ENCODE results near the gene RND1.
A peak's percentile ranks its signal among the peaks of the same experiment; 100 is the strongest.
"Not testable (repeated sequence)": the region's sequence is repeated elsewhere in the genome, so short reads cannot be mapped to it uniquely, and the experiment has no call there.

The RND1 gene

DNA sequence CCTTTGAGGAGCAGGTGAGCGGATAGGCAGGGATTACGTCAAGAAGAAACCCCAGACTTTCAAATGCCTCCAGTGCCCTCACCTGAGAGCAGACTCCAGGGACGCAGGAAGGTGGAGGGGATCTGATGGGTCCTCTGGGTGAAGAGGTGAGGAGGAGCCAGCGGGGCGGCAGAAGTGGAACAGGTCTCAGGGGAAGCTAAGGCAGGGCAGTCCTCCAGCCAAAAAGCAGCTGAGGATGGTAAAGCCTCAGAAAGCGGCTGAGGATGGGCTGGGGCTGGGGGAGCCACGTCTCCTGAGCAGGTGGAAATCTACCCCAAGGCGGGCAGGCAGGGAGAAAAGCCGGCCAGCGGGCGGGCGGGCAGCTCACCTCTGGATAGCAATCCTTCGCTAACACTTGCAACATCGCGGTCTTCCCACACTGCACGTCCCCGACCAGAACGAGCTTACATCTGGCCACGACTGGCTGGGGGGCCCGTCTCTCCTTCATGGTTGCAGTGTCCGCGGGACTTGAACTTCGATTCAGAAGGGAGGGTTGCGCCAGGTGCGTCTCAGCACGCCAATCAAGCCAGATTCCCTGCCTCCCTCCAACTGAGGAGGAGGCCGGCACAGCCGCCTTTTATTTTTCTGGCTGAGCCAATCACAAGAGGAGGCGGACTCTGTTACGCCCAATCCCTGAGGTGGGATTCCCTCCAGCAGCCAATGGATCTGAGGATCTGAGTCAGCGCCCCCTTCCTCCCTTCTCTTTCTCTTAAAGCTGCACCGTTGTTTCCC lies at the start of gene RND1:
Gene RND1 (minus strand): TSS at position 590 of the 771 bp plus-strand sequence. CDS start 103 bp downstream, at position 487.
- DNase-seq, result peak; percentile 43 to 96 (median 86)

GRCh38 chr12:48910196-48910595 lies 44.5 kb upstream of the RND1 start:
- no peak for DNase-seq

GRCh38 chr12:48909698-48910097 lies 44.0 kb upstream of the RND1 start:
- not testable (repeated sequence) for DNase-seq

- no peak for DNase-seq
Observed at GRCh38 chr12:48907245-48907644, 41.6 kb upstream of the RND1 start.

DNA sequence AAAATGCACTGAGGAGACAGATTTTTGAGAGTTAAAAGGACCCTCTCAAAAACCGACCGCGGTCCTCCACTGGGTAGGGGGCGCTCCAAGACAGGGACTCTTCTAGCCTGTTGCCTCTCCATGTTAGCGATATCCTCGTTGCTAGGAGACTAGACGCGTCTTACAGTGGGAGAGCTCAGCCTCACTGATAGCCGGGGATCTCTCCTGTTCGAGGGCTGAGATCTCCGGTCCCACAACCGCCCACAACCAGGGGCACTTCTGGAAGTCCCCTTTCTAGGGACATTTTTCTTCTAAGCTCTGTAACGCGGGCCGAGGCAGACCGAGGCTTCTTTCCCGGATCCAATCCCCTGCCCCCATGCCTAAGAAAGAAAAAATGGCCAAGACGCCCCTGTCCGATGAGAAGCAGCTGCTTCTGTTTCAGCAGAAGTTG lies 38.3 kb upstream of the RND1 start:
- DNase-seq, result peak in 45 of 56 donors; percentile 12 to 76 (median 48)

GRCh38 chr12:48903363-48903981 lies 37.8 kb upstream of the RND1 start:
- DNase-seq, result no peak

DNA sequence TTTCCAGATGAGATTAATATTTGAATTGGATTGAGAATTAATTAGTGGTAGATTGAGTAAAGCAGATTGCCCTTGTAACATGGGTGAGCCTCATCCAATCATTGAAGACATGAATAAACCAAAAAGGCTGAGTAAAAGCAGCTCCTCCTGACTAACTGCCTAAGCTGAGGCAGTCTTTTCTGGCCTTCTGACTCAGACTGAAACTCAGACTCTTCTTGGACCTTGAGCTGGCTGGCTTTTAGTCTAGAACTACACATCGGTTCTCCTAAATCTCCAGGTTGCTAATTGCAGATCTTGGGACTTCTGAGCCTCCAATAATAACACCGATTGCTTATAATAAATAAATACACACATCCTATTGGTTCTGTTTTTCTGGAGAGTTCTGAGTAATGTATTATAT lies 35.6 kb upstream of the RND1 start:
- no peak for DNase-seq

GRCh38 chr12:48899651-48900050 lies 34.0 kb upstream of the RND1 start:
- no peak for DNase-seq

DNA sequence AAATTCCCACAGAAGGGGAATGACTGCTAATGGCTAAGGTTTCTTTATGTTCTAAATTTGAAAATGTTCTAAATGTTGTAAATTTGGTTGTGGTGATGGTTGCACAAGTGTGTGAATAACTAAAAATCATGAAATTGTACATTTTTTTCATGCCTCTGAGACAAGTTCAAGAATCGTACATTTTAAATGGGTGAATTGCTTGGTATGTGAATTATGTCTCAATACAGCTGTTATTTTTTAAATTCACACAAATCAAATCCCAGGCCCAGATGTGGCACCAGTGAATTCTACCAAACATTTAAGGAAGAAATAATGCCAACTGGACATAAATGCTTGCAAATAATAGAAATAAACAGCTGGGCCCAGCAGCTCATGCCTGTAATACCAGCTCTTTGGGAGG lies 28.6 kb upstream of the RND1 start:
- no peak for DNase-seq

GRCh38 chr12:48890657-48891418 lies 25.2 kb upstream of the RND1 start:
- peak in 54 of 56 donors; percentile 35 to 88 (median 68) for DNase-seq

DNA sequence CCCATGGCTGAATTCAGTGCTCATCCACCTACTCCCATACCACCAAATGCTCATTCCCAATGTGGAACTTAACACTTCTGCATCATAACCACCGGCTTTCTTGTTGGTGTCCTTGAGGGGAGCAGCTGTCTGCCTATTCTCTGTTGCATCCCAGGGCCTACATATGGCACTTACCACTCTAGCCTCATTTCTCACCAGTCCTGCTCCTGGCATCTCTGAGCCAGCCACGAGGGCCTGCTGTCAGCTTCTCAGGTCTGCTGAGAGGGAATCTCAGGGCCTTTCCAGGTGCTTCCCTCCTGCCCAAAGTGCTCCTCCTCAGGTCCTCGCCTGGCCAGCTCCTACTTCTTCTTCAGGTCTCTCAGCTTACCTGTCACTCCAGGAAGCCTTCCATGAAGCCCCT lies 24.0 kb upstream of the RND1 start:
- DNase-seq, result no peak

DNA sequence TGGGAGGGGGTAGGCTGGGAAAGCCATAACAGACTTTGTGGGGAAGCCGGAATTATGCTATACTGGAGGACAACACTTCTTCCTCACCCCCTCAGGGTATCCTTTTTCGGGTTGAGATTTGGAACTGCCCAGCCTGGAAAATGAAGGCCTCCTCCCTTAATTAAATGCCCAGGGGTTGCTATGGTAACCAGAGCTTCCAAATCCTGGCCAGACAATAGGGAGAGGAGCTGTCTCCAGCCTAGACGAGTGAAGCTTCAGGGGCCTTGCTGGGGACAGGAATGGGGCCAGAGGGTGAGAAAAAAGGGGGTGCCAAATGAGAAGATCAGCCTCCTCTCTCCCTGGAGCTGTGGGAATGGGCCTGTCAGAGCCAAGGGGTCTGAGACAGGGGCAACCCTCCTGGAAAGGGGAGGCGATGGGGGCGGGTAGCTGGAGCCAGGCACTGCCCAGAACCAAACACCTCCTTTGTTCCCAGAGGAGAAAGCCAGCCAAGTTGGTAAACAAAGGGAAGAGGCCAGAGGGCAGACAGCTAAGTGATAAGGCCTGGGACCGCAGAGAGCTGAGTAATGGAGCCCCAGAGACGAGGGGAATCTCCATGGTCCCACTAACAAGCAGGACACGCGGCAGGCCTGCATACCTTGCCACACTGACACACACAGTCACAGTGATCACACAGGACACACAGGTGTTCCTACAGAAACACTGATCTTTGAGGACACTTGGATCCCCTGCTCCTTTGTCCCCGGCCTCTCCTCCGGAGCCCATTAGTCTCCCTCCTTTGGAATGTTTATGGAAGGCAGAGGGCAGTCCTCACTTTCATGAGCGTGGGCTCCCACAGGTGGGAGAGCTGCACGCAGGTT lies 17.9 kb upstream of the RND1 start:
- peak in 3 of 56 donors; percentile 9 to 17 (median 11) for DNase-seq

DNA sequence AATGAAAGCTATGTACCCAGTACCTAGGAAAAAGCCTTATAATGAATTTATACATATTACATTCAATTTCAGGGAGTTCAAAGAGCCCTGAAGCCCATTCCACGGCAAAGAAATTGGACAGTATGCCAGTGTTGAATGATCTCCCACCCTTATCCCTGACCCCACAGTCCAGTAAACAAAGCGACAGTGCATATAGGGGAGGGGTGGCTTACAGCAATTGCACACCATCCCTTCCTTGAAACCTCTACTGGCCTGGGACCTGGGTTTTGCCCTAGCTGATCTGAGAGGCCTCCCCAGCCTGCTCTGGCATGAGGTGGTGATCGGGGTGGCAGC lies 17.3 kb upstream of the RND1 start:
- DNase-seq, result no peak

DNA sequence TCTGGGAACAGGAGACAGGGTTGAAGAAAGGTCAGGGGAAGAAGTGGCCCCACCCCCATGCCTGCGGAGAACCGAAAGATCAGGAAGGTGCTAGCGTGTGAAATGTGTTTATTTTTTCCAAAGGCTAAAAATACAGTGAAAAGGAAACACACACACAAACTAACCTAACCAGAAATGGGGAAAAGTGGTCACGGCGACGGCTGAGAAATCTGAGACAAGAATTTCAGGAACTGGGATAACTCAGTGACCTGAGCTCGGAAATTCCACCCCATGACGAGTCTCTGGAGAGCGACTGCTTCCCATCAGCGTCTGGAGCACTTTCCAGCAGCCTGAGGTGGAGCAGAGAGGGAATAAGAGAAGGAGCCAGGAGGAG lies 16.6 kb upstream of the RND1 start:
- DNase-seq, result no peak

DNA sequence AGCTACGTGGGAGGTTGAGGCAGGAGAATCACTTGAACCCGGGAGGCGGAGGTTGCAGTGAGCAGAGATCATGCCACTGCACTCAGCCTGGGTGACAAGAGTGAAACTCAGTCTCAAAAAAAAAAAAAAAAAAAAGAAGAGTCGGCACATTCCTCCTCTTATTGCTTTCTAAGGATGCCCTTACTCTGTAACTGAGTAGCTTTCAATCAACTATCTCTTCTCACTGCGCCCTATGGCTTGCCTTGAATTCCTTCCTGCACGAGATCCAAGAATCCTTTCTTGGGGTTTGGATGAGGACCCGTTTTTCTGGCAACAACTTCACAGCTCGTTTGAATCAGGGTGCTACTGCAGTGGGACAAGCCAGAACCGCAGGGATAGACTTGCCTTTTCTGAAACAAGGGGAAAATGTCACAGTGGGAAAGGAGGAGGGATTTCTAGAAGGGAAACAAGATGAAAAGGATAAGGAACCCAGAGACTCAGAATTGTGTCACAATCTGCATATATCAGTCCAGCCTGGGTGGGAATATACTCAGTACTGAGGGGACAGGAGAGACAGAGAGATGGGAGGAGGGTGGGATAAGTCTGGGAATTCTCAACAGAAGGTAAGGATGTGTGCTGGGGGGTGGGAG lies 16.1 kb upstream of the RND1 start:
- no peak for DNase-seq

GRCh38 chr12:48880647-48881046 lies 15.0 kb upstream of the RND1 start:
- no peak for DNase-seq

- DNase-seq, result no peak
Observed at GRCh38 chr12:48878548-48878947, 12.9 kb upstream of the RND1 start.

DNA sequence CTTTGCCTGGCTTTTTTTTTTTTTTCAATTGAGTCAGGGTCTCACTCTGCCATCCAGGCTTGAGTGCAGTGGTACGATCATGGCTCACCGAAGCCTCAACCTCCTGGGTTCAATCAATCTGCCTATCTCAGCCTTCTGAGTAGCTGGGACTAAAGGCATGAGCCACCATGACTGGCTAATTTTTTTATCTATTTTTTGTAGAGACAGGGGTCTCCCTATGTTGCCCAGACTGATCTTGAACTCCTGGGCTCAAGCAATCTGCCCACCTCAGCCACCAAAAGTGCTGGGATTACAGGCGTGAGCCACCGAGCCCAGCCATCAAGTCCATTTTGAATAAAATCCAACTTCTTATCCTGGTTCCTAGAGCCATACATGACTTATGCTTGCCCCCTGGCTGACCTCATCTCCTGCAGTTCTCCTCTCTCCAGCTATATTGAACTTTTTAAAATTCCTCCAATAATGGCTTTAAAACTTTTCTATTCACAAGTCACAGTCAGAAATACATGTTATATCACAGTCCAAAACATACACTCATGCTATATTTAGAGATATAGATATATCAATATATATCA lies 10.4 kb upstream of the RND1 start:
- no peak for DNase-seq

DNA sequence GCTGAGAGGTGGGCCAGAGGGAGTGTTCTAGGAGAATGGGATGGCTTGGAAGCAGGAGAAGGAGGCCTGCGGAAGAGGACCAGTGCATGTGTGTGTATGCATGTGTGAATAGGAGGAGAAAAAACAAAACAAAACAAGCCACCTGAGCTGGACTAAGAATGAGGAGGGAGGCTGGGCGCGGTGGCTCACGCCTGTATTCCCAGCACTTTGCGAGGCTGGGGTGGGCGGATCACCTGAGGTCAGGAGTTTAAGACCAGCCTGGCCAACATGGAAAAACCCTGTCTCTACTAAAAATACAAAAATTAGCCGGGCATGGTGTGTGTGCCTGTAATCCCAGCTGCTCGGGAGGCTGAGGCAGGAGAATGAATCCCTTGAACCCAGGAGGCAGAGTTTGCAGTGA lies 7.9 kb upstream of the RND1 start:
- DNase-seq, result not testable (repeated sequence)

- peak in 3 of 56 donors; percentile 13 to 16 (median 14) for DNase-seq
Observed at GRCh38 chr12:48873096-48873495, 7.4 kb upstream of the RND1 start.

- no peak for DNase-seq
Observed at GRCh38 chr12:48869191-48869590, 3.5 kb upstream of the RND1 start.
